PC-9 (cell line): ENCODE measurements around the gene RAPGEF6. TPM values are rescaled to one million over a fixed set of nuclear protein-coding genes. Genes with fewer than 3 reads are reported as not detected.

Experiments used
- BruUV-seq: library from RNA; stranded (reverse); fragments of 400-500 nt; replicated peaks from 2 replicates; lab custom pipeline; 2021; lab: Mats Ljungman, UMichigan
- CTCF ChIA-PET: fragments of 300-600 bp; sonication (Branson Sonifier 250); formaldehyde crosslinking; loops from one replicate; lab custom pipeline; 2022; ENCODE audit warnings: antibody characterized with exemption; lab: Charles Lee
- POLR2A ChIA-PET: fragments of 300-600 bp; sonication (Branson Sonifier 250); formaldehyde crosslinking; loops from one replicate; lab custom pipeline; 2022; ENCODE audit warnings: antibody characterized with exemption; ENCODE audit not compliant: unreplicated experiment; lab: Charles Lee
- DNase-seq, 2 experiments: peaks; one replicate each; pipeline versions ENCODE4 v3.0.0 to v3.0.0-alpha.2; 2015 to 2022; ENCODE audit warnings: mixed read lengths in 1 of 2
- H2AFZ ChIP-seq: fragments of 200-600 bp; sonication (generic); 2 replicates; pipeline ENCODE4 v1.8.1; 2017; ENCODE audit warnings: antibody characterized with exemption
- H3F3A ChIP-seq: fragments of 200-600 bp; sonication (generic); 2 replicates; pipeline ENCODE4 v1.8.1; 2017; ENCODE audit warnings: antibody characterized with exemption, mild to moderate bottlenecking, low read depth; ENCODE audit not compliant: insufficient read depth
- H3K27ac ChIP-seq: fragments of 200-600 bp; sonication (generic); 2 replicates; pipeline ENCODE4 v1.6.1; 2016; ENCODE audit warnings: mixed run types
- H3K27me3 ChIP-seq: fragments of 200-600 bp; sonication (generic); 2 replicates; pipeline ENCODE4 v1.6.1; 2016; ENCODE audit warnings: low read depth, mixed run types; ENCODE audit not compliant: insufficient read depth
- H3K36me3 ChIP-seq: fragments of 200-600 bp; sonication (generic); 2 replicates; pipeline ENCODE4 v1.6.1; 2016; ENCODE audit warnings: low read depth, mixed run types
- H3K4me1 ChIP-seq: fragments of 200-600 bp; sonication (generic); replicated peaks from 2 replicates; pipeline ENCODE4 v1.6.1; 2016; ENCODE audit warnings: mixed run types; ENCODE audit not compliant: insufficient read depth
- H3K4me2 ChIP-seq: fragments of 200-600 bp; sonication (generic); 2 replicates; pipeline ENCODE4 v1.6.1; 2017; ENCODE audit warnings: mixed run types
- H3K4me3 ChIP-seq: fragments of 200-600 bp; sonication (generic); 2 replicates; pipeline ENCODE4 v1.6.1; 2016; ENCODE audit warnings: mixed run types
- H3K79me2 ChIP-seq: fragments of 200-600 bp; sonication (generic); 2 replicates; pipeline ENCODE4 v1.6.1; 2017; ENCODE audit warnings: low read depth, mixed run types
- H3K9me2 ChIP-seq: fragments of 200-600 bp; sonication (generic); 2 replicates; pipeline ENCODE4 v1.8.1; 2017; ENCODE audit warnings: mild to moderate bottlenecking; ENCODE audit not compliant: insufficient read depth
- H3K9me3 ChIP-seq: fragments of 200-600 bp; sonication (generic); 2 replicates; pipeline ENCODE4 v1.8.1; 2016; ENCODE audit warnings: low read depth; ENCODE audit not compliant: insufficient read depth
- H4K20me1 ChIP-seq: fragments of 200-600 bp; sonication (generic); 2 replicates; pipeline ENCODE4 v1.8.1; 2017; ENCODE audit not compliant: insufficient read depth
- EZH2 ChIP-seq: fragments of 200-600 bp; sonication (generic); IDR thresholded peaks from 2 replicates; pipeline ENCODE4 v1.8.0; 2017; ENCODE audit warnings: antibody characterized with exemption, low read depth
- intact Hi-C: fragments of 100-400 bp; cut with micrococcal nuclease; formaldehyde crosslinking; loops from one replicate; pipeline ENCODE4 v1.10.0; 2022; ENCODE audit not compliant: unreplicated experiment
- total RNA-seq: library from RNA; stranded (reverse); gene quantifications from 2 replicates; pipeline ENCODE4 v1.2.3, GENCODE V29; 2021
- TF ChIP-seq, protein P1 (sequence below): fragments of 200-600 bp; sonication (generic); conservative IDR thresholded peaks from 2 replicates; pipeline ENCODE4 v1.6.1; 2017; ENCODE audit warnings: mixed run types, antibody characterized with exemption, mild to moderate bottlenecking, moderate library complexity

Gene RAPGEF6
- total RNA-seq, 1 experiment from 2014 or later, result 17.1 TPM

DNA sequence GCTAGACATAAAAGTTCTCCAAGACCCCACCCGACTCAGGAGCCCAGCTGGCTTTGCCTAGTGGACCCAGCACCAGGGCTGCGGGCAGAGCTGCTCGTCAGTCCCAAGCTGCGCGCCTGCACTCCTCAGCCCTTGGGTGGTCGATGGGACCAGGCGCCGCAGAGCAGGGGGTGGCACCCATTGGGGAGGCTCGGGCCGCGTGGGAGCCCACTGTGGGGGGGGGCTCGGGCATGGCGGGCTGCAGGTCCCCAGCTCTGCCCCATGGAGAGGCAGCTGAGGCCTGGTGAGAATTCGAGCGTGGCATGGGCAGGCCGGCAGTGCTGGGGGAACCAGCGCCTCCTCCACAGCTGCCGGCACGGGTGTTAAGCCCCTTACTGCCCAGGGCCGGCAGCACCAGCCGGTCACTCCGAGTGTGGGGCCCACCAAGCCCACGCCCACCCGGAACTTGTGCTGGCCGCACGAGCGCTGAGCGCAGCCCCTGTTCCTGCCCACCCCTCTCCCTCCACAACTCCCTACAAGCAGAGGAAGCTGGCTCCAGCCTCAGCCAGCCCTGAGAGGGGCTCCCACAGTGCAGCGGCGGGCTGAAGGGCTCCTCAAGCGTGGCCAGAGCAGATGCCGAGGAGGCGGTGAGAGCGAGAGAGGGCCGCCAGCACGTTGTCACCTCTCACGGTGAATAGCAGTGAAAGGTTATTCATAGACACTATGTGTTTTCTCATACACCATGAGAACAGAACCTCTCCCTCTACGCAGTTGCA is 54.9 kb downstream of the RAPGEF6 start:
- intact Hi-C loops, result loop anchor here (10.0 kb wide), 1 partner anchor 105 kb away; no protein-coding TSS in a partner anchor
- H3F3A ChIP-seq, result no peaks in the 10 kb centered on the region
- no peaks in the 10 kb centered on the region for H3K9me2 ChIP-seq
- H2AFZ ChIP-seq, result no peak overlapping the region
- POLR2A ChIA-PET, result no interaction called here
- no peak overlapping the region for H3K4me3 ChIP-seq
- BruUV-seq, result no TSS peak
- DNase-seq, result no peak
- no peak overlapping the region for H3K4me2 ChIP-seq
- H4K20me1 ChIP-seq, result no peaks in the 10 kb centered on the region; the same call in 1 of the 2 replicates
- TF ChIP-seq, protein P1, sequence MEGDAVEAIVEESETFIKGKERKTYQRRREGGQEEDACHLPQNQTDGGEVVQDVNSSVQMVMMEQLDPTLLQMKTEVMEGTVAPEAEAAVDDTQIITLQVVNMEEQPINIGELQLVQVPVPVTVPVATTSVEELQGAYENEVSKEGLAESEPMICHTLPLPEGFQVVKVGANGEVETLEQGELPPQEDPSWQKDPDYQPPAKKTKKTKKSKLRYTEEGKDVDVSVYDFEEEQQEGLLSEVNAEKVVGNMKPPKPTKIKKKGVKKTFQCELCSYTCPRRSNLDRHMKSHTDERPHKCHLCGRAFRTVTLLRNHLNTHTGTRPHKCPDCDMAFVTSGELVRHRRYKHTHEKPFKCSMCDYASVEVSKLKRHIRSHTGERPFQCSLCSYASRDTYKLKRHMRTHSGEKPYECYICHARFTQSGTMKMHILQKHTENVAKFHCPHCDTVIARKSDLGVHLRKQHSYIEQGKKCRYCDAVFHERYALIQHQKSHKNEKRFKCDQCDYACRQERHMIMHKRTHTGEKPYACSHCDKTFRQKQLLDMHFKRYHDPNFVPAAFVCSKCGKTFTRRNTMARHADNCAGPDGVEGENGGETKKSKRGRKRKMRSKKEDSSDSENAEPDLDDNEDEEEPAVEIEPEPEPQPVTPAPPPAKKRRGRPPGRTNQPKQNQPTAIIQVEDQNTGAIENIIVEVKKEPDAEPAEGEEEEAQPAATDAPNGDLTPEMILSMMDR, result no peak
- TF ChIP-seq EZH2, result no peak
- H3K79me2 ChIP-seq, result peaks cover 6% of the 10 kb centered on the region; the same call in 1 of the 2 replicates
- H3K27ac ChIP-seq, result no peak overlapping the region
- H3K36me3 ChIP-seq, result peaks cover 4% of the 10 kb centered on the region; the same call in 1 of the 2 replicates
- no peaks in the 10 kb centered on the region for H3K27me3 ChIP-seq
- H3K4me1 ChIP-seq, result no peaks in the 10 kb centered on the region
- no peaks in the 10 kb centered on the region for H3K9me3 ChIP-seq
- CTCF ChIA-PET, result no interaction called here

DNA sequence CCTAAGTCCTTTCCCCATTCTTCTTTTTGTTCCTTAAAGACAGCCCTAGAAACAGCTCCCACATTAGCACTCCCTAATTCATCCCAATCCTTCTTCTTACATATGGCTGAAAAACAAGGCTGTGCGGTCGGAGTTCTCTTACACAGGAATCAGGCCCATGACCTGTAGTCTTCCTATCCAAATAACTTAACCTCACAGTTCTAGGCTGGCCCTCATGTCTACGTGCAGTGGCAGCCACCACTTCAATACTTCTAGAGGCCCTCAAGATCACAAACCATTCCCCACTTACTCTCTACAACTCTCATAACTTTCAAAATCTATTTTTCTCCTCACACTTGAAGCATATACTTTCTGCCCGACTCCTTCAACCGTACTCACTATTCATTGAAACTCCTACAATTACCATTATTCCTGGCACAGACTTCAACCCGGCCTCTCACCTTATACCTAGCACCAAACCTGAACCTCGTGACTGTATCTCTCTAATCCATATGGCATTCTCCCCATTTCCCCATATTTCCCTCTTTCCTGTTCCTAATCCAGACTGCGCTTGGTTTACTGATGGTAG is 59.3 kb downstream of the RAPGEF6 start:
- intact Hi-C loops, result no loop called here
- DNase-seq, result no peak
- Histone ChIP-seq H3K27me3 (no peaks in the 10 kb centered on the region), H3K9me3 (no peaks in the 10 kb centered on the region), H3F3A (no peaks in the 10 kb centered on the region), H4K20me1 (no peaks in the 10 kb centered on the region), H3K79me2 (0 out of 2 replicates have a peak, but pooled peaks cover 4% of the 10 kb centered on the region), H3K27ac (no peak overlapping the region), H3K36me3 (peaks cover 4% of the 10 kb centered on the region; the same call in 1 of the 2 replicates), H3K9me2 (no peaks in the 10 kb centered on the region), H3K4me1 (no peaks in the 10 kb centered on the region), H3K4me2 (no peak overlapping the region), H2AFZ (no peak overlapping the region), H3K4me3 (no peak overlapping the region)
- BruUV-seq, result no TSS peak
- CTCF ChIA-PET, result no interaction called here
- no peak for TF ChIP-seq EZH2
- TF ChIP-seq, protein P1, result no peak
- POLR2A ChIA-PET, result no interaction called here

DNA sequence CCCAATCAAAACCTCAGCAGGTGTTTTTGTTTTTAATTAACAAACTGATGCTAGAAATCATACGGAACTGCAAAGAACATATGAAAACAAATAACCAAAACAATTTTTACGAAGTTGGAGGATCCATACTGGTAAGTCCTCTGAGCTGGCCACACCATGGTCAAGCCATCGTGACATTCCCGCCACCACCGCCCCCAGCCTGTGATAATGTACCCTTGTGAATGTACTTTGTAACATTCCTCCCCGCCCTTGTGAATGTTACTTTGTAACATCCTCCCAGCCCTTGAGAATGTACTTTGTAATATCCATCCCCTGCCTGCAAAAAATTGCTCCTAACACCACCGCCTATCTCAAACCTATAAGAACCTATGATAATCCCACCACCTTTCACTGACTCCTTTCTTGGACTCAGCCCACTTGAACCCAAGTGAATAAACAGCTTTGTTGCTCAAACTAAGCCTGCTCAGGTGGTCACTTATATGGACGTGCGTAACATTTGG is 63.3 kb downstream of the RAPGEF6 start:
- POLR2A ChIA-PET, result interaction anchor here (0.5 kb wide), 1 partner anchor 167 kb away, joined by 3 read pairs; no protein-coding TSS in a partner anchor
- no peaks in the 10 kb centered on the region for H3K9me3 ChIP-seq
- CTCF ChIA-PET, result no interaction called here
- H3F3A ChIP-seq, result no peaks in the 10 kb centered on the region
- no peaks in the 10 kb centered on the region for H4K20me1 ChIP-seq
- H2AFZ ChIP-seq, result no peak overlapping the region
- DNase-seq, result no peak
- no peaks in the 10 kb centered on the region for H3K4me1 ChIP-seq
- no peak overlapping the region for H3K27ac ChIP-seq
- H3K4me2 ChIP-seq, result no peak overlapping the region
- H3K27me3 ChIP-seq, result no peaks in the 10 kb centered on the region
- H3K79me2 ChIP-seq, result no peaks in the 10 kb centered on the region
- intact Hi-C loops, result no loop called here
- no peaks in the 10 kb centered on the region for H3K36me3 ChIP-seq
- BruUV-seq, result no TSS peak
- no peak for TF ChIP-seq EZH2
- TF ChIP-seq, protein P1, result no peak
- H3K9me2 ChIP-seq, result no peaks in the 10 kb centered on the region
- H3K4me3 ChIP-seq, result no peak overlapping the region
